Duodenal mucosa (tissue), 2 donors: ENCODE data around the gene DUOX2.

Experiments
- H3K27ac ChIP-seq: one replicate; pipeline ENCODE4 v1.7.0; 2013; ENCODE audit warnings: low read depth, low read length
- H3K27me3 ChIP-seq, 2 donors: one replicate each; pipeline ENCODE4 v1.7.0; 2013; ENCODE audit warnings: low read length in 2 of 2, control low read depth in 1 of 2; ENCODE audit not compliant: insufficient read depth in 2 of 2, control insufficient read depth in 1 of 2
- H3K36me3 ChIP-seq, 2 donors: one replicate each; pipeline ENCODE4 v1.7.0; 2013; ENCODE audit warnings: low read length in 2 of 2, control low read depth in 1 of 2; ENCODE audit not compliant: insufficient read depth in 2 of 2, control insufficient read depth in 1 of 2
- H3K4me1 ChIP-seq, 2 donors: one replicate each; pipeline ENCODE4 v1.7.0; 2013; ENCODE audit warnings: low read length in 2 of 2, control low read depth in 1 of 2; ENCODE audit not compliant: insufficient read depth in 2 of 2, control insufficient read depth in 1 of 2
- H3K4me3 ChIP-seq, 2 donors: one replicate each; pipeline ENCODE4 v1.7.0; 2013; ENCODE audit warnings: low read length in 2 of 2, low read depth in 1 of 2
- H3K9ac ChIP-seq, 2 donors: one replicate each; pipeline ENCODE4 v1.7.0; 2013; ENCODE audit warnings: low read length in 2 of 2, low read depth in 1 of 2
- H3K9me3 ChIP-seq, 2 donors: one replicate each; pipeline ENCODE4 v1.7.0; 2013; ENCODE audit warnings: low read length in 2 of 2, control low read depth in 1 of 2; ENCODE audit not compliant: control insufficient read depth in 1 of 2

The DUOX2 gene

GRCh38 chr15:45120081-45120972 lies 6.4 kb upstream of the DUOX2 start:
- H3K9me3 ChIP-seq, result no peaks in the 10 kb centered on the region
- no peak overlapping the region for H3K27ac ChIP-seq
- no peaks in the 10 kb centered on the region for H3K36me3 ChIP-seq
- H3K9ac ChIP-seq, result no peak overlapping the region
- H3K4me3 ChIP-seq, result no peak overlapping the region
- peaks cover 32 to 44% of the 10 kb centered on the region in 2 donors for H3K27me3 ChIP-seq
- peaks cover 5 to 6% of the 10 kb centered on the region in 2 donors for H3K4me1 ChIP-seq

DNA sequence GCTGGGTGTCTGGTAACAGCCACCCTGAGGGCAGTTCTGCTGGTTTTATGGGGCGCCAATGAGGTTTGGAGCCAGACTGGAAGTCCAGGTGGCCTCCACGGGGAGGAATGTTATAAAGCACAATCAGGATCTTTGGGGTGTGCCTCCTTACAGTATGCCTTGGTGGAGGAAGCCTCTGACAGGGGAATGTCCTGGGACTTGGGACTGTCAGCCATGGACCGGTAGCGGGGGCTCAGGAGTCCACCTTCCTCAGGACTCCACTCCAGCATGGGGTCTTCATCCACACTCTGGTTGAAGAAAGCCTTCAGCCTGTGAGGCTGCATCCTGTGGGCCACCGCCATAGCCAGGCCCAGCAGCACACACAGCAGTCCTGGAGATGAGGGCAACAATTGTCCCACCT lies 5.0 kb upstream of the DUOX2 start:
- Histone ChIP-seq H3K9ac (no peak overlapping the region), H3K4me1 (peaks cover 5 to 12% of the 10 kb centered on the region in 2 donors), H3K36me3 (no peaks in the 10 kb centered on the region), H3K27me3 (peaks cover 39 to 58% of the 10 kb centered on the region in 2 donors), H3K9me3 (no peaks in the 10 kb centered on the region), H3K27ac (no peak overlapping the region), H3K4me3 (no peak overlapping the region)

DNA sequence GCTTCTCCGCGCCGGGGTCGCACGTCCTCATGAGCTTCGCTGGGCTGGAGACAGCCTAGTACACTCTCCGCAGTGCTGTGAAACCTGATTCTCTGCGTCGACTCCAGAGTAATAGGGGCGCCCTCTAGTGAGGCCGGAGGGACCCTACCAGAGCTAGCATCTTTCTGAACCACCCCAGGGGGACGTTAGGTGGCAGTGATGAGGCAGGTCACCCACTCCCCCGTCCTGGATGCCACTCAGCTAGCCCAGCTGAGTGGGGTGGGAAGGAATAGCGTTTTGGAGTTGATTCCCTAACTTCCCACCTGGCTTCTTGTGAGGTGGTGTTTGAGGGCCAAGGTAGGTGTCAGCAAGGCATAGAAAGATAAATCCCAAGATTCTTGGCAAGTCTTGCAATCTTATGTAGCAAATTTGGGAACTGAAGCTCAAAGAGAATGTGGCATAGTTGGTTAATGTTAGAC lies 4.2 kb upstream of the DUOX2 start:
- no peak overlapping the region for H3K9ac ChIP-seq
- H3K4me1 ChIP-seq, result peaks cover 12 to 16% of the 10 kb centered on the region in 2 donors
- no peaks in the 10 kb centered on the region for H3K9me3 ChIP-seq
- H3K4me3 ChIP-seq, result peak overlapping the region in 1 of 2 donors; percentile 26
- H3K27ac ChIP-seq, result no peak overlapping the region
- H3K36me3 ChIP-seq, result no peaks in the 10 kb centered on the region
- H3K27me3 ChIP-seq, result peaks cover 47 to 59% of the 10 kb centered on the region in 2 donors

DNA sequence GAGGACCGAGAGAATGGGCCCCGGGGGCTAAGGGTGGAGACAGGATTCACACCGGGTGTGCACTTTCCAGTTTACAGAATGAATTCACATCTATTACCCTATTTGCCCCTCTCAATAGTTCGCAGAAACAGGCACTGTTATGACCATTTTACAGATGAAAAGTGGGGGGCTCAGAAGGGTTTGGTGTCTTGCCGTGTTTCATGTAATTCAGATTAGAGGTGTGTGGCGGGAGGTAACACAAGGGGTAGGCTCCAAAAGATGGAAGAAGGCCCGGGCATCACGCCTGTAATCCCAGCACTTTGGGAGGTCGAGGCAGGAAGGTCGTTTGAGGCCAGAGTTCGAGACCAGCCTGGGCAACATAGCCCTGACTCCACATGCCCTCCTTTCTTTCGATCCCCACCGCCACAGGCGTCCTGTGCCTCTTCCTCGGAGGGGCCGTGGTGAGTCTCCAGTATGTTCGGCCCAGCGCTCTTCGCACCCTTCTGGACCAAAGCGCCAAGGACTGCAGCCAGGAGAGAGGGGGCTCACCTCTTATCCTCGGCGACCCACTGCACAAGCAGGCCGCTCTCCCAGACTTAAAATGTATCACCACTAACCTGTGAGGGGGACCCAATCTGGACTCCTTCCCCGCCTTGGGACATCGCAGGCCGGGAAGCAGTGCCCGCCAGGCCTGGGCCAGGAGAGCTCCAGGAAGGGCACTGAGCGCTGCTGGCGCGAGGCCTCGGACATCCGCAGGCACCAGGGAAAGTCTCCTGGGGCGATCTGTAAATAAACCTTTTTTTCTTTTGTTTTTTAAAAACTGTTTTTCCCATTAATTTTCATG lies 3.5 kb upstream of the DUOX2 start:
- H3K4me1 ChIP-seq, result peaks cover 18 to 21% of the 10 kb centered on the region in 2 donors
- H3K9ac ChIP-seq, result no peak overlapping the region
- H3K4me3 ChIP-seq, result peak overlapping the region in 1 of 2 donors; percentile 26
- H3K27ac ChIP-seq, result no peak overlapping the region
- peaks cover 54 to 61% of the 10 kb centered on the region in 2 donors for H3K27me3 ChIP-seq
- no peaks in the 10 kb centered on the region for H3K9me3 ChIP-seq
- no peaks in the 10 kb centered on the region for H3K36me3 ChIP-seq

DNA sequence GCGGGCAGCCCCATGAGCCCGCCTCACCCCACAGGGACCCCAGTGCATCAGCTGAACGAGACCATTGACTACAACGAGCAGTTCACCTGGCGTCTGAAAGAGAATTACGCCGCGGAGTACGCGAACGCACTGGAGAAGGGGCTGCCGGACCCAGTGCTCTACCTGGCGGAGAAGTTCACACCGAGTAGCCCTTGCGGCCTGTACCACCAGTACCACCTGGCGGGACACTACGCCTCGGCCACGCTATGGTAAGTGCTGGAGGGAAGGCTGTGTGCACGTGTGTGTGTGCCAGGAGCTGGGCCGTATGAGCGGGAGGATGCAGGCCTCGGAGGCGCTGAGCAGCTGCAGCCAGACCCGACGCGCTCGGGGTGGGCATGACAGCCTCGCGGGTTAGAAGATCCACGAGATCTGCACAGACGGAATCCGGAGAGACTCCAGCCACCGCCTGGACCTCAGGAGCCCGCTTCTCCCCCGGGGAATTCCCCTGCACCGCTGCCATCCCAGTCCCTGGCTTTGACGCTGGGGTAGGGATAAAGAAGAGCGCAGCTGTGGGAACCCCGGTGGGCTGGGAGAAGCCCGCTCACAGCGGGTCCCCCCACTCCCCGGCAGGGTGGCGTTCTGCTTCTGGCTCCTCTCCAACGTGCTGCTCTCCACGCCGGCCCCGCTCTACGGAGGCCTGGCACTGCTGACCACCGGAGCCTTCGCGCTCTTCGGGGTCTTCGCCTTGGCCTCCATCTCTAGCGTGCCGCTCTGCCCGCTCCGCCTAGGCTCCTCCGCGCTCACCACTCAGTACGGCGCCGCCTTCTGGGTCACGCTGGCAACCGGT lies 2.7 kb upstream of the DUOX2 start:
- Histone ChIP-seq H3K9ac (no peak overlapping the region), H3K4me1 (peaks cover 18 to 26% of the 10 kb centered on the region in 2 donors), H3K27me3 (peaks cover 62 to 69% of the 10 kb centered on the region in 2 donors), H3K27ac (no peak overlapping the region), H3K9me3 (no peaks in the 10 kb centered on the region), H3K36me3 (no peaks in the 10 kb centered on the region), H3K4me3 (no peak overlapping the region)

DNA sequence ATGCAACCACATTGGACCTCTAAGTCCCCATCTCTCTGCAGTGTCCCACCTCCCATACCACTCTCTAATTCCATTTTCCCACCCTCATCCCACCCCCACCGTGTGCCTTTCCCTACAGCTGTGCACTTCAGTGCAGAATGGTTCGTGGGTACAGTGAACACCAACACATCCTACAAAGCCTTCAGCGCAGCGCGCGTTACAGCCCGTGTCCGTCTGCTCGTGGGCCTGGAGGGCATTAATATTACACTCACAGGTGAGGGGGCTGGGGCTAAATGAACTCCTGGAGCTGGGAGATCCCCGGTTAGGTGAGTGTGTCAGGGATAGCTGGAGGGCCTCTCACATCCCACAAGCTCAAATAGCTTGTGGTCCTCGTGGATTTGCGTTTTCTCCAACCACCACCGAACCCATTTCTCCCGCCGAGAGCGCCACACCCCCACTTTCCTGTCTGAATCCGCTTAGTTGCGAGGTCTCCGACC lies 2.1 kb upstream of the DUOX2 start:
- Histone ChIP-seq H3K9ac (no peak overlapping the region), H3K9me3 (no peaks in the 10 kb centered on the region), H3K4me1 (peaks cover 18 to 26% of the 10 kb centered on the region in 2 donors), H3K4me3 (no peak overlapping the region), H3K27ac (no peak overlapping the region), H3K36me3 (no peaks in the 10 kb centered on the region), H3K27me3 (peaks cover 62 to 69% of the 10 kb centered on the region in 2 donors)

- Histone ChIP-seq H3K4me1 (peaks cover 18 to 26% of the 10 kb centered on the region in 2 donors), H3K36me3 (no peaks in the 10 kb centered on the region), H3K9ac (no peak overlapping the region), H3K27ac (no peak overlapping the region), H3K4me3 (no peak overlapping the region), H3K9me3 (no peaks in the 10 kb centered on the region), H3K27me3 (peaks cover 62 to 66% of the 10 kb centered on the region in 2 donors)
These were observed 1.4 kb upstream of the DUOX2 start for GRCh38 chr15:45115312-45115820.

DNA sequence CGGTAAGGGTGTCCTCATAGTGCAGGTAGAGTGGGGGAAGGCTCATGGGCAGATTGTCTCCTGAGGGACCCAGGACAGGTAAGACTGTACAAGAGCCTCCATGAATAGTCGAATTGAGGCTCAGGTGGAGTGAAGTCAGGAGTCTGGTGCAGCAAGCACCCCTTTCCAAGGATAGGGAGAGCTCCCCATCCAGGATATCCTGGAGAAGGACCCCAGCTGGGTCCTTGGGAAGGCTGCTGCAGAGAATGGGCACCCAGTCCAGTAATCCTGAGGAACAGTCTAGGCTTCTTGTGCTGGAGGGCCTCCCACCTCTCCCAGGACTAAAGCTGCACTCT lies 746 bp upstream of the DUOX2 start:
- Histone ChIP-seq H3K4me1 (peaks cover 18 to 26% of the 10 kb centered on the region in 2 donors), H3K27ac (no peak overlapping the region), H3K9ac (no peak overlapping the region), H3K4me3 (peak overlapping the region in 1 of 2 donors; percentile 40), H3K36me3 (no peaks in the 10 kb centered on the region), H3K9me3 (no peaks in the 10 kb centered on the region), H3K27me3 (peaks cover 64 to 72% of the 10 kb centered on the region in 2 donors)

GRCh38 chr15:45113380-45113990 lies 487 bp downstream of the DUOX2 start:
- H3K27ac ChIP-seq, result no peak overlapping the region
- H3K4me3 ChIP-seq, result no peak overlapping the region
- H3K36me3 ChIP-seq, result no peaks in the 10 kb centered on the region
- peaks cover 64 to 73% of the 10 kb centered on the region in 2 donors for H3K27me3 ChIP-seq
- H3K9ac ChIP-seq, result no peak overlapping the region
- H3K4me1 ChIP-seq, result peaks cover 18 to 26% of the 10 kb centered on the region in 2 donors
- H3K9me3 ChIP-seq, result no peaks in the 10 kb centered on the region
